Transverse colon (tissue), 4 donors: ENCODE results near the gene WFDC9.

Experiments used
- CTCF ChIP-seq, 5 experiments: fragments of 200-600 bp in 3 of 5; fragments of 450-650 bp in 2 of 5; sonication (generic) in 3 of 5; IDR thresholded peaks; 1 replicate in 2 of 5; 2 replicates in 3 of 5; pipeline ENCODE4 v1.5.1; 2016 to 2017; ENCODE audit warnings: antibody characterized with exemption in 5 of 5, inconsistent platforms in 3 of 5, mild to moderate bottlenecking in 2 of 5, moderate library complexity in 1 of 5
- EP300 ChIP-seq: sonication (generic); formaldehyde crosslinking; IDR thresholded peaks from one replicate; pipeline ENCODE4 v1.6.1; 2017; ENCODE audit warnings: antibody characterized with exemption, low read depth
- POLR2A ChIP-seq: fragments of 450-650 bp; IDR thresholded peaks from one replicate; pipeline ENCODE4 v1.6.1; 2016; ENCODE audit warnings: antibody characterized with exemption, mild to moderate bottlenecking, moderate library complexity
- POLR2AphosphoS5 ChIP-seq, 3 donors: sonication (generic); formaldehyde crosslinking; IDR thresholded peaks; one replicate each; pipeline ENCODE4 v1.6.1; 2016; ENCODE audit warnings: antibody characterized with exemption in 3 of 3

DNA sequence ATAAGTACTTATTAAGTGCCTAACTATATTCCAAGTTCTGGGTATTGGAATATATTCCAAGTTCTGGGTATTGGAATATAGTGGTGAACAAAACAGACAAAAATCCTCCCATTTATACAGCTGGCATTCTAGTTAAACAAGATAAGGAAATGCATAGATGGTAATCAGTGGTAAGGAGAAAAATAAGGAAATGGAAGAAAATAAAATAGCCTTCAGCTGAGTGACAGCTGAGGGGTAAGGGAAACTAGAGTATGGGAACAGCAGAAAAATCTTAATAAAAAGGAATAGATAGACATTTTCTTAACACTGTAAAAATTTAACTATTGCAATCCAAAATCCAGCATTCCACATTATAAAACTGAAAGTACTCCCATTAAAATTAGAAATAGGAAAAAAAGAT is 18.8 kb downstream of the WFDC9 start:
- TF ChIP-seq EP300: no peak
- no peak for TF ChIP-seq POLR2A
- TF ChIP-seq CTCF (IDR thresholded peaks at IDR 0.05): no peak
- no peak for TF ChIP-seq POLR2AphosphoS5 (IDR thresholded peaks at IDR 0.05)
